Trophoblast cell (in vitro differentiated cells and primary cell): ENCODE data around the gene COL25A1.

Experiments used
- DNase-seq, 2 donors: peaks; one replicate each; pipeline ENCODE4 v3.0.0-alpha.2; 2016
- H2AFZ ChIP-seq: 2 replicates; pipeline ENCODE4 v1.6.1; 2013; ENCODE audit warnings: low read length, moderate library complexity, mild to moderate bottlenecking; ENCODE audit not compliant: insufficient read depth, poor library complexity
- H2AK5ac ChIP-seq: 2 replicates; pipeline ENCODE4 v1.6.1; 2013; ENCODE audit warnings: mild to moderate bottlenecking, low read length
- H2BK120ac ChIP-seq: 2 replicates; pipeline ENCODE4 v1.6.1; 2013; ENCODE audit warnings: low read length, mild to moderate bottlenecking, moderate library complexity; ENCODE audit not compliant: insufficient read depth, poor library complexity
- H2BK12ac ChIP-seq: 2 replicates; pipeline ENCODE4 v1.6.1; 2013; ENCODE audit warnings: mild to moderate bottlenecking, low read length, moderate library complexity
- H2BK5ac ChIP-seq: 2 replicates; pipeline ENCODE4 v1.6.1; 2013; ENCODE audit warnings: low read length, low read depth, moderate library complexity, mild to moderate bottlenecking; ENCODE audit not compliant: poor library complexity
- H3K14ac ChIP-seq: 2 replicates; pipeline ENCODE4 v1.6.1; 2013; ENCODE audit warnings: mild to moderate bottlenecking, low read length
- H3K18ac ChIP-seq: 2 replicates; pipeline ENCODE4 v1.6.1; 2013; ENCODE audit warnings: mild to moderate bottlenecking, low read length
- H3K23ac ChIP-seq: 2 replicates; pipeline ENCODE4 v1.6.1; 2013; ENCODE audit warnings: low read length
- H3K27ac ChIP-seq: 2 replicates; pipeline ENCODE4 v1.5.1; 2013; ENCODE audit warnings: low read depth, mild to moderate bottlenecking, inconsistent platforms, low read length, moderate library complexity
- H3K27me3 ChIP-seq: 2 replicates; pipeline ENCODE4 v1.6.1; 2013; ENCODE audit warnings: inconsistent platforms, mild to moderate bottlenecking, low read length, moderate library complexity; ENCODE audit not compliant: insufficient read depth
- H3K36me3 ChIP-seq, 2 experiments: 1 replicate in 1 of 2; 2 replicates in 1 of 2; pipeline ENCODE4 v1.6.1; 2013; ENCODE audit warnings: low read length in 2 of 2, mild to moderate bottlenecking in 2 of 2, moderate library complexity in 1 of 2; ENCODE audit not compliant: insufficient read depth in 2 of 2, control insufficient read depth in 1 of 2
- H3K4ac ChIP-seq: 2 replicates; pipeline ENCODE4 v1.6.1; 2013; ENCODE audit warnings: low read depth, mild to moderate bottlenecking, low read length, moderate library complexity
- H3K4me1 ChIP-seq, 2 experiments: 1 replicate in 1 of 2; 2 replicates in 1 of 2; pipeline ENCODE4 v1.6.1; 2013; ENCODE audit warnings: low read length in 2 of 2, mild to moderate bottlenecking in 2 of 2, moderate library complexity in 1 of 2; ENCODE audit not compliant: insufficient read depth in 2 of 2, control insufficient read depth in 1 of 2
- H3K4me2 ChIP-seq: 2 replicates; pipeline ENCODE4 v1.6.1; 2013; ENCODE audit warnings: inconsistent platforms, mild to moderate bottlenecking, low read length, moderate library complexity
- H3K4me3 ChIP-seq: 2 replicates; pipeline ENCODE4 v1.5.1; 2013; ENCODE audit warnings: mild to moderate bottlenecking, low read depth, low read length, inconsistent platforms
- H3K79me1 ChIP-seq: one replicate; pipeline ENCODE4 v1.6.1; 2013; ENCODE audit warnings: low read length
- H3K79me2 ChIP-seq: 2 replicates; pipeline ENCODE4 v1.6.1; 2013; ENCODE audit warnings: low read length, mild to moderate bottlenecking; ENCODE audit not compliant: control insufficient read depth, insufficient read depth, poor library complexity
- H3K9ac ChIP-seq: 2 replicates; pipeline ENCODE4 v1.6.1; 2013; ENCODE audit warnings: mild to moderate bottlenecking, low read length
- H3K9me3 ChIP-seq: 2 replicates; pipeline ENCODE4 v1.6.1; 2013; ENCODE audit warnings: low read depth, mild to moderate bottlenecking, control low read depth, inconsistent platforms, low read length; ENCODE audit not compliant: insufficient read depth
- H4K12ac ChIP-seq: 2 replicates; pipeline ENCODE4 v1.6.1; 2013; ENCODE audit warnings: low read depth, mild to moderate bottlenecking, low read length, moderate library complexity
- H4K8ac ChIP-seq: 2 replicates; pipeline ENCODE4 v1.6.1; 2013; ENCODE audit warnings: low read depth, mild to moderate bottlenecking, low read length, moderate library complexity
- H4K91ac ChIP-seq: one replicate; pipeline ENCODE4 v1.6.1; 2013; ENCODE audit warnings: low read depth, mild to moderate bottlenecking, low read length, moderate library complexity
- WGBS: extraction: QIAGEN DNeasy Blood & Tissue Kit; methylation state at CpG from one replicate; pipeline ENCODE4 v1.1.7; 2013; ENCODE audit warnings: missing lambda C conversion rate; ENCODE audit not compliant: insufficient read length, insufficient coverage; ENCODE audit errors: extremely low coverage; 5-methylcytosine and 5-hydroxymethylcytosine counted together

Gene COL25A1

DNA sequence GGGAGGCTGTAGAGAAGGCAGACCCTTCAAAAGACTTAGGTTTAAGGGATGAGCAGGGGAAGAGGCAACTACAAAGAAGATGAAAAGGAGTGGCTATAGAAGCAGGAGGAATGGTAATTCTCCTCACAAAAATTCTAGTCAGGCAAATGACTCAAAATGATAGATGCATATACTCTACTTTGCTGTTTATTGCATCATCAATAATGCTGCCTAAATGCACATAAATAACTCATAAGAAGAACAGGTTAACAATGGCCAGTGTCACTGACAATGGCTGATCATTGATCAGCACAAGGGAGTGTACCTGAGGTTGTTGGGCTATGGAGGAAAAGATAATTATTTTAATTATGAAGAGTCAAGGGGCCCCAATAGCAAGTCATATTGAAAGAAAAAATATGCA lies 354.9 kb downstream of the COL25A1 start:
- no peak overlapping the region for H3K9ac ChIP-seq
- H3K79me2 ChIP-seq = no peaks in the 10 kb centered on the region
- no peak overlapping the region for H2AFZ ChIP-seq
- H3K4me2 ChIP-seq = no peak overlapping the region
- no peak overlapping the region for H3K14ac ChIP-seq
- no peaks in the 10 kb centered on the region for H3K27me3 ChIP-seq
- no peak overlapping the region for H3K4ac ChIP-seq
- no peak overlapping the region for H3K4me3 ChIP-seq
- H2BK120ac ChIP-seq = no peak overlapping the region
- H2BK5ac ChIP-seq = no peak overlapping the region
- no peak overlapping the region for H4K8ac ChIP-seq
- H3K27ac ChIP-seq = no peak overlapping the region
- H3K36me3 ChIP-seq = no peaks in the 10 kb centered on the region
- H2AK5ac ChIP-seq = no peak overlapping the region
- no peak overlapping the region for H4K12ac ChIP-seq
- DNase-seq = no peak
- H3K79me1 ChIP-seq = no peaks in the 10 kb centered on the region
- H3K4me1 ChIP-seq = peaks cover 0 to 4% of the 10 kb centered on the region in 2 experiments
- H3K9me3 ChIP-seq = no peaks in the 10 kb centered on the region
- H4K91ac ChIP-seq = no peak overlapping the region
- no peak overlapping the region for H3K23ac ChIP-seq
- no peak overlapping the region for H3K18ac ChIP-seq
- H2BK12ac ChIP-seq = no peak overlapping the region

DNA sequence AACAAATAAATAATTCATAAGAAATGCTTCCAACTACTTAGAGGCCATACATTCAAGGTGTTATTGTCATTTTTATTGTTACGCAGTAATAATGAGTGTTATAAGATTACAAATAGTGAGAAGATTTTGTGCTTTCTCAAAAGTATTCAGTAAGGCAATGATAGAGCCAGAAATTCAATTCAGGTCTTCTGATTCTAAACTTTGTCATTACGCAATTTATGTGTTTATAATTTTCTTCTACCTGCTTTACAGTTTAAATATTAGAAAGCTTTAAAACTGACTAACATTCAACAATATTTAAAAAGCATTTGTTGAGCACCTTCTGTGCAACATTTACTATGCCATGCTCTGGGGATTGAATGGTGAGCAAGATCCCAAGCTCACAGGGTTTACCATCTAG lies 356.2 kb downstream of the COL25A1 start:
- no peak for DNase-seq
- Histone ChIP-seq H3K4me1 (peaks cover 0 to 4% of the 10 kb centered on the region in 2 experiments), H3K9me3 (no peaks in the 10 kb centered on the region), H4K12ac (no peak overlapping the region), H3K23ac (no peak overlapping the region), H2BK12ac (no peak overlapping the region), H3K4ac (no peak overlapping the region), H3K9ac (no peak overlapping the region), H2BK120ac (no peak overlapping the region), H3K27ac (no peak overlapping the region), H3K36me3 (no peaks in the 10 kb centered on the region), H3K18ac (no peak overlapping the region), H2BK5ac (no peak overlapping the region), H2AFZ (no peak overlapping the region), H3K79me1 (no peaks in the 10 kb centered on the region), H3K79me2 (no peaks in the 10 kb centered on the region), H4K91ac (no peak overlapping the region), H3K4me2 (no peak overlapping the region), H2AK5ac (no peak overlapping the region), H3K14ac (no peak overlapping the region), H3K27me3 (no peaks in the 10 kb centered on the region), H4K8ac (no peak overlapping the region), H3K4me3 (no peak overlapping the region)
- WGBS = no CpG with 5 or more reads among the region's 2 CpGs

DNA sequence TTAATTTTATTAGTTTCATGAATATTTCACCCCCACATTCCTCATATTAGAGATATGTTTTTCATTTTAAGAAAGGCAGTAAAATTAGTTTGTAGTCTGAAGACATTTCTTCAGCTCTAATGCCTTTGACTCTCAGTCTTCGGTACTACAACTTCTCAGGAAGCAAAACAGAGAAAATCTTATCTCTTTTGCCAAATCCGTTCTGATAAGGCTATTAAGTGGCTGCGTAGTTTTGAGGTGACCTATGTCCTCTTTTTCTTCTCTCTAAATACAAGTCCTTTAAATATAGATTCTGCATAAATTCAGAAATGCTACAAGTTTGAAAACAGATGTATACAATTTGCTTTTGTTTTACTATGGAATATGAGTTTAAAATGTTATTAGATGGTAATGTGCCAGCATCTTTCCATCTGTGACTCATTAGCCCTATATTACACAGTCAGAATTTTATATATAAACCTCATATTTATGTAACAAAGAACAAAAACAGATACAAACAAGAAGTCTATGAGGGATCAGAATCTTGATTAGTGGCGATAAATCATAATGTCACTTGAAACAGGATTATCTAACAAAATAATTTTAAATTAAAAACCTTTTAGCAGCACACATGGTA lies 358.4 kb downstream of the COL25A1 start:
- no peak overlapping the region for H3K4me2 ChIP-seq
- no peak overlapping the region for H2BK120ac ChIP-seq
- H3K4ac ChIP-seq = no peak overlapping the region
- H3K79me2 ChIP-seq = no peaks in the 10 kb centered on the region
- no peak overlapping the region for H3K4me3 ChIP-seq
- H3K9me3 ChIP-seq = no peaks in the 10 kb centered on the region
- no peak overlapping the region for H4K12ac ChIP-seq
- H3K23ac ChIP-seq = no peak overlapping the region
- H3K79me1 ChIP-seq = no peaks in the 10 kb centered on the region
- H3K36me3 ChIP-seq = no peaks in the 10 kb centered on the region
- no peak overlapping the region for H2AFZ ChIP-seq
- H4K91ac ChIP-seq = no peak overlapping the region
- no peak overlapping the region for H3K14ac ChIP-seq
- no peak overlapping the region for H3K18ac ChIP-seq
- H3K4me1 ChIP-seq = peaks cover 0 to 4% of the 10 kb centered on the region in 2 experiments
- H2BK12ac ChIP-seq = no peak overlapping the region
- H2AK5ac ChIP-seq = no peak overlapping the region
- no peak overlapping the region for H3K27ac ChIP-seq
- DNase-seq = no peak
- no peak overlapping the region for H2BK5ac ChIP-seq
- H3K27me3 ChIP-seq = no peaks in the 10 kb centered on the region
- no peak overlapping the region for H4K8ac ChIP-seq
- WGBS = no CpG with 5 or more reads among the region's 4 CpGs
- no peak overlapping the region for H3K9ac ChIP-seq

DNA sequence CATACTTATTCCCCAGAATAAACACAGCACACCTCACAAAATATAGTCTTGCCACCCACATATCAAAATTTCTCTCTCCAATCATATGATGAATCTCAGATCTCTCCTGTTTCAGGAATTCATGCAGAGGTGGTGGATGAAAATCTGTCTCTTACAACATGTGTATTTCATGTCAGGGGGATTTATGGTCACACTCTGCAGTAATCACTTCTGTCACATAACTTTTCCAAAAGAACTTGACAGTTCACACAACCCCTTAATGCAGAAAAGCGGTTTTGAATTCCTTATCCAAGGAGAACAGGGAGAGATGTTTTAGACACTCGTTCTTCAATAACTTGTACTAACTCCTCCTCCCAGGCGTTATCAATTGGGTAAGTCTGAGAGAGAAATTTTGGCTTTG lies 359.1 kb downstream of the COL25A1 start:
- Histone ChIP-seq H3K4me3 (no peak overlapping the region), H3K4me1 (peaks cover 0 to 4% of the 10 kb centered on the region in 2 experiments), H2BK5ac (no peak overlapping the region), H3K4me2 (no peak overlapping the region), H3K36me3 (no peaks in the 10 kb centered on the region), H4K8ac (no peak overlapping the region), H3K14ac (no peak overlapping the region), H3K27ac (no peak overlapping the region), H3K79me2 (no peaks in the 10 kb centered on the region), H3K4ac (no peak overlapping the region), H4K12ac (no peak overlapping the region), H3K79me1 (no peaks in the 10 kb centered on the region), H3K23ac (no peak overlapping the region), H4K91ac (no peak overlapping the region), H2AFZ (no peak overlapping the region), H3K9me3 (no peaks in the 10 kb centered on the region), H3K9ac (no peak overlapping the region), H3K27me3 (no peaks in the 10 kb centered on the region), H2BK12ac (no peak overlapping the region), H3K18ac (no peak overlapping the region), H2BK120ac (no peak overlapping the region), H2AK5ac (no peak overlapping the region)
- no peak for DNase-seq
- no CpG with 5 or more reads among the region's 3 CpGs for WGBS
